Choroid plexus epithelial cell (primary cell): ENCODE measurements around the gene XIST.

Experiments
- DNase-seq: peaks from one replicate; pipeline ENCODE4 v3.0.0-alpha.2; 2010; ENCODE audit warnings: low read depth
- H3K4me3 ChIP-seq: 2 replicates; pipeline ENCODE4 v1.5.1; 2011; ENCODE audit warnings: low read depth, mild to moderate bottlenecking, control low read depth, low read length, moderate library complexity
- TF ChIP-seq, protein P1 (sequence below): conservative IDR thresholded peaks from 2 replicates; pipeline ENCODE4 v1.5.1; 2011; ENCODE audit warnings: low read depth, mild to moderate bottlenecking, control low read depth, inconsistent platforms, low read length, moderate library complexity

XIST gene

DNA sequence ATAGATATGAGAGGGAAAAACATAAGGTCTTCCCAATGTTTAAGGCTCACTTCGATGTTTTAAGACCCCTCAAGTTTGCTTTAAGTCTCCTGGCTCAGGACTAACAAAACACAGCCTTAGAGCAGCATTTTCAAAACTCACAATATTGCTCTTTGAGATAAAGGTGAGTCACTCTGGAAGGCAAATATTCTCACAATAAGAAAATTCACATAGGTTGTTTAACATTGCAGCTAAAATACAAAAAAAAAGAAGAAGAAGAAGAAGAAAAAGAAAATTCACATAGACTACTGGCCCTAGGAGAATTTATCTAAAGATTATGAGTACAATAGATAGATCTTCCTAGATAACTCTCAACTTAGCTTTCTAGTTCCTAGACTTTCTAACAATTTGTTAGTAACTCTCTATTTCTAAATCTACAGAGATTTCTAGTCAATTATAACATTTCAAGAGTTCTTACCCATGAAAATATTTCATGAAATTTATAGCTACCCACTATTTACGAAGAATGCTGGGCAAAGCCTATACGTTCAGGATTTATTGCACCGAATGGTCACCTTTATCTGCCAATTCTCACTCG lies 22.5 kb downstream of the XIST start:
- TF ChIP-seq, protein P1, sequence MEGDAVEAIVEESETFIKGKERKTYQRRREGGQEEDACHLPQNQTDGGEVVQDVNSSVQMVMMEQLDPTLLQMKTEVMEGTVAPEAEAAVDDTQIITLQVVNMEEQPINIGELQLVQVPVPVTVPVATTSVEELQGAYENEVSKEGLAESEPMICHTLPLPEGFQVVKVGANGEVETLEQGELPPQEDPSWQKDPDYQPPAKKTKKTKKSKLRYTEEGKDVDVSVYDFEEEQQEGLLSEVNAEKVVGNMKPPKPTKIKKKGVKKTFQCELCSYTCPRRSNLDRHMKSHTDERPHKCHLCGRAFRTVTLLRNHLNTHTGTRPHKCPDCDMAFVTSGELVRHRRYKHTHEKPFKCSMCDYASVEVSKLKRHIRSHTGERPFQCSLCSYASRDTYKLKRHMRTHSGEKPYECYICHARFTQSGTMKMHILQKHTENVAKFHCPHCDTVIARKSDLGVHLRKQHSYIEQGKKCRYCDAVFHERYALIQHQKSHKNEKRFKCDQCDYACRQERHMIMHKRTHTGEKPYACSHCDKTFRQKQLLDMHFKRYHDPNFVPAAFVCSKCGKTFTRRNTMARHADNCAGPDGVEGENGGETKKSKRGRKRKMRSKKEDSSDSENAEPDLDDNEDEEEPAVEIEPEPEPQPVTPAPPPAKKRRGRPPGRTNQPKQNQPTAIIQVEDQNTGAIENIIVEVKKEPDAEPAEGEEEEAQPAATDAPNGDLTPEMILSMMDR = no peak
- no peak overlapping the region for H3K4me3 ChIP-seq
- DNase-seq = no peak

DNA sequence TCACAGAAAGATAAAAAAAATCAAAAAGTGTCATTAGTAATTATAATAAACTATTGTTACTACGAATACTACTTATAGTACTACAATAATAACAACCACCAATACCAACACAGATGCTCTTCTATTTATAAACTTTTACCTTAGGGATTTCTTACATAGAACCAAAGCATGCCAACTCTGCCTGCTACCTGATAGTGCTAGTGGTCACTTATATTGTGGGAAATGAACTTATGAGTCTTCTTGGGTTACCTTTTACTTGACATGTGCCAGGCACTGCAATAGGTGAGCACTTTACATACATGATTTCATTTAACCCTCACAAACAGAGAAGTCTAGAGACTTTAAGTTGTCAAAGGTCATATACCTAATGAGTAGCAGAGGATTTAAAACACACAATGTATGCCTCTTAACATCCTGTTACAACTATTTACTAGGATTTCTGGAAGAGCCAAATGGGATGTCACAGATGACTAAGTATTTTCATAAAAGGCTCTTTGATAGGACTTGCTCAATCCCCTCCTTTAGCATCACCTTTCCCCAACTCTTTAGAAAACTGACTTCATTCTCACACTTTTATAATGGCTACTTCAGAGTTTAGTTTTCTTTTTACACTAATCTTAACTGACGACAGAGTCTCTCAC lies 24.3 kb downstream of the XIST start:
- no peak for DNase-seq
- TF ChIP-seq, protein P1 = no peak

DNA sequence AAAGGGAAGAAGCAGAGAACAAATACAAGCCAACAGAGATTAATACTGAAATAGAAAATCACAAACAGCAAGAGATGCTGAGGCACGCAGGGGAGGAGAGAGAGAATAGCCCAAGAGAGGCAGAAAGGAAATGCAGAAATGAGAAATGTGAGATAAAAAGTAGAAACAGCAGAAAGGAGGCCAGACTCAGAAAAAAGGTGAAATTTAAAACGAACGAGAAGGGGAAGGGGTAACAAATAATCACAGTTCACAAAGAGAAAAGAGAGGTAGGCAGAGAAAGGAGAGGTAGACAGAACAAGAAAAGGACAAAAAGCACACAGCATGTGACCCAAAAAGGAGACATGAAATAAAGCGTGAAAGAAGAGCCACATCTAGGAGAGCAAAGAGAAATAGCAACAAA lies 25.1 kb downstream of the XIST start:
- TF ChIP-seq, protein P1 = no peak
- H3K4me3 ChIP-seq = no peak overlapping the region
- DNase-seq = no peak

More for the DNA sequence above, 24.3 kb downstream of the XIST start:
- H3K4me3 ChIP-seq = no peak overlapping the region

DNA sequence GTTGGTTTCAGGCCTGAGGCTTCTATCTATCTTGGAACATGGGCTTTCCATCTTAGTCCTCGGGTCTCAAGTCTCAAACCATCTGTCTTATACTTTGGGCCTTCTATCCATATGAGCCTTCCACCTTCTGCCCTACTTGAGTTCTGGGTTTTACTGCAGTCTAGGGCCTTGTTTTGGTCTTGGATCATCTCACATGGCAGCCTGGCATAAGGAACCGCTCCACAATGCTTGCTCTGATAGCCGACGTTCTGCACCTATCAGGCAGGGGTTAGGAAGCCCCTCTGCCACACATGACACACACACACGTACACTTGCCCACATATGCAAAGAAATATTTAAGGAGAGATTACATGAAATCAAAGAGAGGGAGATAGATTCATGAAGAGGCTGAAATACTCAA lies 25.5 kb downstream of the XIST start:
- TF ChIP-seq, protein P1 = no peak

DNA sequence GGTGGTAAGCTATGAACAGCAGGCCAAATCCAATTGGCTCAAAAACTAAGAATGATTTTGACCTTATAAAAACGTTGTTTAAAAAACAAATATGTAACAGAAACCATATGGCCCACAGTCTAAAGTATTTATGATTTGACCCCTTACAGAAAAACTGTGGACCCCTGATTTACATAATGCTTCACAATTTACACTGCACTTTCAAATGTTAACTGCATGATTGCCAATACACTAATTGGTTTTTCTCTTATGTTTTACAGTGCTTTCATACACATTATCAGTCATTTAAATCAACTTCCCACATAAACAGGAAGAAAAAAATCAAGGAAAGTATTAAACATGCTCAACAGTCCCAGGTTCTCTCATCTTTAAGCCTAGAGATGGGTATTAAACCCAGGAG lies 26.9 kb downstream of the XIST start:
- DNase-seq = no peak
- TF ChIP-seq, protein P1 = no peak
- H3K4me3 ChIP-seq = no peak overlapping the region

More for the DNA sequence above, 25.5 kb downstream of the XIST start:
- no peak for DNase-seq
- no peak overlapping the region for H3K4me3 ChIP-seq

DNA sequence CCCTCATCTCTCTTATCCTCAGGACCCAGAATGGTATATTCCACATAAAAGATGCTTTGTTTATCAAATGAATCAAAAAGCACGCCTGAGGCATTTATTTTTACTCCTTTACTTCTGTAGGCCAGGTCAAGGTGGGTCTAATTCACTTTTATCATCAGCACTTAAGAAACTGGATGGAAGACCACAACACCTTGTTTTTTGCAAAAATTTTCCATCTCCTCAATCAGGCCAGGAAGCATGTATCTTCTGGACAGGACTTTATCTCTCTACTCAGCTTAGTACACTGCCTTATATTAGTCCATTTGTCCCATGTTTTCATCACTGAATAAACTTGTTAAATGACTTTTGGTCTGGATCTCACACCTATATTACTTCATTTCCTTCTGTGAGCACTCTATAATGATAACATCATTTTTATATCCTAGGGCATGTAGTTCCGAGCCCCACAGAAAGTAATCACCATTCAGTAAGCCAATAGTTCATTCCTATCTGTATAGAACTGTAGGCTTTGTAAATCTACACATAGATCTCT lies 29.0 kb downstream of the XIST start:
- no peak overlapping the region for H3K4me3 ChIP-seq
- TF ChIP-seq, protein P1 = no peak
- DNase-seq = no peak

DNA sequence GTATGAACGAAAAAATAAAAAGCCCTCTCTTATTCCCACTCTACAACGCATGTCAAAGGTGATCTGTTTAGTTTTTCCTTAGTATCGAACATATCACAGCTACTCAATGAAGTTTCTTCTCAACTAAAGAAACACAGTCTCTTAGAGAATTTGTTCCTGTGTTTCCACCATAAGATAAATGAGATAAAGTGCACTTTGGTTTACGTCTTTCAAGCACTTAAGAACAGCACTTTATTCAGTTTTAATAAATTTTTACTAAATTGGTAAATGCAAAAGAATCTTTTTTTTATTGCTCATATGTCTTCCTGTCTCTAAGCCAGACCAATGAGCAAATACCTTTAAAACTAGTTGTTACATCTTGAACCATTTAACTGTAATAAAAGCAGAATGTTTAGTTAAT lies 29.7 kb downstream of the XIST start:
- TF ChIP-seq, protein P1 = no peak
- H3K4me3 ChIP-seq = no peak overlapping the region
- no peak for DNase-seq
